Spleen (tissue), 7 donors: Measurements from ENCODE around the gene STON2.

ENCODE experiments used
- CTCF ChIP-seq, 11 experiments: fragments of 200-600 bp in 7 of 11; fragments of 450-650 bp in 4 of 11; sonication (generic) in 4 of 11; IDR thresholded peaks in 8 of 11; conservative IDR thresholded peaks in 3 of 11; 1 replicate in 7 of 11; 2 replicates in 4 of 11; pipeline versions ENCODE4 v1.4.0 to v1.8.0; 2016 to 2021; ENCODE audit warnings: antibody characterized with exemption in 11 of 11, inconsistent platforms in 4 of 11, mild to moderate bottlenecking in 1 of 11
- POLR2A ChIP-seq, 3 donors: fragments of 450-650 bp; IDR thresholded peaks; one replicate each; pipeline ENCODE4 v1.5.1; 2017; ENCODE audit warnings: antibody characterized with exemption in 3 of 3, mild to moderate bottlenecking in 1 of 3
- POLR2AphosphoS5 ChIP-seq, 3 donors: sonication (generic); formaldehyde crosslinking; IDR thresholded peaks; one replicate each; pipeline ENCODE4 v1.5.1; 2017; ENCODE audit warnings: antibody characterized with exemption in 3 of 3
- donor health status: DM: no; HTN: no; CAD: no; lungs with moderate emphysema.
- donor health status: DM: no; HTN: no; CAD: no.
- donor health status: DM: no; HTN: no; CAD: no.

GRCh38 chr14:81219210-81219758, 180.8 kb downstream of the STON2 start:
- TF ChIP-seq CTCF (IDR thresholded peaks at IDR 0.05 in 8 of 11, conservative IDR thresholded peaks at IDR 0.05 in 3 of 11) (no peak), POLR2AphosphoS5 (IDR thresholded peaks at IDR 0.05) (peak; percentile 96 to 100 (median 99)), POLR2A (IDR thresholded peaks at IDR 0.05) (peak; percentile 96 to 100 (median 99))
